Common myeloid progenitor, CD34-positive (primary cell): ENCODE measurements around the gene CNIH4.
A peak's percentile ranks its signal among the peaks of the same experiment; 100 is the strongest.

Experiments used
- CTCF ChIA-PET: fragments of 350-600 bp; sonication (Branson Sonifier 250); formaldehyde crosslinking; loops from one replicate; lab custom pipeline; 2021; ENCODE audit warnings: antibody characterized with exemption; lab: Charles Lee
- POLR2A ChIA-PET: fragments of 350-600 bp; sonication (Branson Sonifier 250); formaldehyde crosslinking; loops from one replicate; lab custom pipeline; 2021; ENCODE audit warnings: antibody characterized with exemption; lab: Charles Lee
- DNase-seq, 3 donors: peaks; one replicate each; pipeline versions ENCODE4 v3.0.0 to v3.0.0-alpha.2; 2013
- H3K27ac ChIP-seq, 2 experiments: 1 replicate in 1 of 2; 2 replicates in 1 of 2; pipeline ENCODE4 v1.7.0; 2013; ENCODE audit warnings: inconsistent platforms in 2 of 2, low read length in 2 of 2, mild to moderate bottlenecking in 2 of 2, low read depth in 1 of 2, moderate library complexity in 1 of 2; ENCODE audit not compliant: severe bottlenecking in 2 of 2, insufficient read depth in 1 of 2, poor library complexity in 1 of 2
- H3K27me3 ChIP-seq, 5 experiments: replicated peaks in 2 of 5; 1 replicate in 3 of 5; 2 replicates in 2 of 5; pipeline versions ENCODE4 v1.6.1 to v1.7.0; 2013; ENCODE audit warnings: low read length in 4 of 5, mild to moderate bottlenecking in 2 of 5, moderate library complexity in 2 of 5, inconsistent platforms in 1 of 5; ENCODE audit not compliant: insufficient read depth in 5 of 5, control insufficient read depth in 4 of 5
- H3K36me3 ChIP-seq, 4 experiments: 1 replicate in 2 of 4; 2 replicates in 2 of 4; pipeline versions ENCODE4 v1.6.1 to v1.7.0; 2013; ENCODE audit warnings: low read length in 3 of 4, control low read depth in 1 of 4, mild to moderate bottlenecking in 1 of 4; ENCODE audit not compliant: control insufficient read depth in 4 of 4, insufficient read depth in 4 of 4
- H3K4me1 ChIP-seq, 4 experiments: 1 replicate in 3 of 4; 2 replicates in 1 of 4; pipeline versions ENCODE4 v1.6.1 to v1.7.1; 2013; ENCODE audit warnings: low read length in 3 of 4, mild to moderate bottlenecking in 3 of 4, control low read depth in 1 of 4, inconsistent platforms in 1 of 4, moderate library complexity in 1 of 4; ENCODE audit not compliant: control insufficient read depth in 4 of 4, insufficient read depth in 4 of 4; ENCODE audit errors: control extremely low read depth in 1 of 4
- H3K4me3 ChIP-seq, 7 experiments: 1 replicate in 4 of 7; 2 replicates in 3 of 7; pipeline versions ENCODE4 v1.5.1 to v1.7.0; 2013; ENCODE audit warnings: mild to moderate bottlenecking in 7 of 7, low read length in 6 of 7, moderate library complexity in 6 of 7, inconsistent platforms in 2 of 7, low read depth in 2 of 7, control low read depth in 1 of 7; ENCODE audit not compliant: insufficient read depth in 4 of 7, control insufficient read depth in 1 of 7; ENCODE audit errors: extremely low read depth in 1 of 7
- H3K9me3 ChIP-seq, 5 experiments: 1 replicate in 4 of 5; 2 replicates in 1 of 5; pipeline versions ENCODE4 v1.6.1 to v1.7.1; 2013; ENCODE audit warnings: low read length in 4 of 5, mild to moderate bottlenecking in 2 of 5, inconsistent platforms in 1 of 5, low read depth in 1 of 5, moderate library complexity in 1 of 5; ENCODE audit not compliant: control insufficient read depth in 4 of 5, insufficient read depth in 2 of 5; ENCODE audit errors: control extremely low read depth in 1 of 5
- WGBS: methylation state at CpG from one replicate; pipeline ENCODE4 v1.1.5; 2013; ENCODE audit not compliant: insufficient coverage; 5-methylcytosine and 5-hydroxymethylcytosine counted together

Gene CNIH4

DNA sequence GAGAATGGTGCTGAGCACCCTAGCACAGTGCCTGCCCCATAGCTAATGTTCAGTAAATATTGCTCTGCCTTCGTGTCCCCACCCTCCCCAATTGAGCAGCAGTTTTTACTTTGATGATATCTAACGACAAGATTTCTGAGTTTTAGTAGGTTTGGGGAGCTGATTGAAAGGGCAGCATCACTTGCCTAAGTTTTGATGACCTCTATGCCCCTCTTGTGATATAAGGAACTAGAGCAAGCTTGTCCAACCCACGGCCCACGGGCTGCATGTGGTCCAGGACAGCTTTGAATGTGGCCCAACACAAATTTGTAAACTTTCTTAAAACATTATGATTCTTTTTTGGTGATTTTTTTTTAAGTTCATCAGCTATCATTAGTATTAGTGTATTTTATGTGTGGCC, 1.6 kb downstream of the CNIH4 start:
- Histone ChIP-seq H3K4me1 (peaks cover 6 to 16% (median 11%) of the 10 kb centered on the region in 4 experiments), H3K27ac (no peak overlapping the region), H3K9me3 (no peaks in the 10 kb centered on the region), H3K4me3 (peak overlapping the region in 3 of 7 experiments; percentile 80 to 95 (median 92)), H3K36me3 (peaks cover 0 to 7% (median 0%) of the 10 kb centered on the region in 4 experiments), H3K27me3 (no peaks in the 10 kb centered on the region)
- ChIA-PET CTCF (interaction anchor here (0.6 to 2.4 kb wide), 3 partner anchors 18 to 1767 kb away, joined by 3 to 7 read pairs (median 3); no protein-coding TSS in a partner anchor), POLR2A (interaction anchor here (0.9 kb wide), 1 partner anchor 11 kb away, joined by 3 read pairs; no protein-coding TSS in a partner anchor)
- no peak for DNase-seq
- 94% methylated on average over 2 of the region's 4 CpGs for WGBS

DNA sequence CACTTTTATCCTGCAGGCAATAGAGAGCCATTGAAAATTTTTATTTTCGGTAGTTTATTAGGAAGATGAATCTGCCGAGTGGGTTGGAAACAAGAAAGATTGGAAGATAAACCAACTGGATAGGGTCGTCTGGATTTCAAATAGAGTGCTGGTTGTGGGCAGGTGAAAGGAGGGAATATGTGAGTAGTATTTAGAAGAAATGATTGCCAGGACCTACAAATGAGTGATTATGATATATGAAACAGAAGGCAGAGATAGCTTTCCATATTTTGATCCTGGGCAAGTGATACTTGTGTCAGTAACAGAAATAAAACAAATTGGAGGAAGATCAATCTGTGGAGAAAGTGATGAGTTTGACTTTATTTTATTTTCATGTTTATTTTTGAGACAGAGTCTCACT, 2.5 kb downstream of the CNIH4 start:
- ChIA-PET CTCF (interaction anchor here (2.4 kb wide), 1 partner anchor 17 kb away, joined by 7 read pairs; no protein-coding TSS in a partner anchor), POLR2A (no interaction called here)
- Histone ChIP-seq H3K4me3 (no peak overlapping the region), H3K9me3 (no peaks in the 10 kb centered on the region), H3K4me1 (peaks cover 6 to 16% (median 11%) of the 10 kb centered on the region in 4 experiments), H3K27me3 (no peaks in the 10 kb centered on the region), H3K27ac (no peak overlapping the region), H3K36me3 (peaks cover 0 to 10% (median 3%) of the 10 kb centered on the region in 4 experiments)
- 92% methylated on average over 3 of the region's 3 CpGs for WGBS
- DNase-seq, result no peak

DNA sequence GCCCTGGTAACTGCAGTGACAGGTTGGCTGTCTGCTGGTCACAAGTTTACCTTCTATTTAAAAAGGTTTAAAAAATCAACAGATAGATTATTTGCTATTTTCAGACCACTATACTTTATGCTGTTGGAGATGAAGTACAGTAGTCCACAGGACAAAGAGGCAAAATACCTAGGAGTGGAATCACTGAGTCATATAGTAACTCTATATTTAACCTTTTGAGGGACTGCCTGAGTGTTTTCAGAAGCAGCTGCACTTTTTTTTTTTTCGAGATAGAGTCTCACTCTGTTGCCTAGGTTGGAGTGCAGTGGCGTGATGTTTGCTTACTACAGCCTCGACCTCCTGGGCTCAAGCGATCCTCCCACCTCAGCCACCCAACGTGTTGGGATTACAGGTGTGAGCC, 11.7 kb downstream of the CNIH4 start:
- no peak overlapping the region for H3K27ac ChIP-seq
- peaks cover 0 to 10% (median 0%) of the 10 kb centered on the region in 5 experiments for H3K27me3 ChIP-seq
- 95% methylated on average over 4 of the region's 5 CpGs for WGBS
- DNase-seq, result no peak
- H3K4me3 ChIP-seq, result no peak overlapping the region
- peaks cover 7 to 58% (median 27%) of the 10 kb centered on the region in 4 experiments for H3K36me3 ChIP-seq
- H3K9me3 ChIP-seq, result no peaks in the 10 kb centered on the region
- POLR2A ChIA-PET, result interaction anchor here (1.3 kb wide), 1 partner anchor 11 kb away, joined by 3 read pairs; no protein-coding TSS in a partner anchor
- no peaks in the 10 kb centered on the region for H3K4me1 ChIP-seq
- CTCF ChIA-PET, result interaction anchor here (1.1 kb wide), 1 partner anchor 22 kb away, joined by 3 read pairs; no protein-coding TSS in a partner anchor

DNA sequence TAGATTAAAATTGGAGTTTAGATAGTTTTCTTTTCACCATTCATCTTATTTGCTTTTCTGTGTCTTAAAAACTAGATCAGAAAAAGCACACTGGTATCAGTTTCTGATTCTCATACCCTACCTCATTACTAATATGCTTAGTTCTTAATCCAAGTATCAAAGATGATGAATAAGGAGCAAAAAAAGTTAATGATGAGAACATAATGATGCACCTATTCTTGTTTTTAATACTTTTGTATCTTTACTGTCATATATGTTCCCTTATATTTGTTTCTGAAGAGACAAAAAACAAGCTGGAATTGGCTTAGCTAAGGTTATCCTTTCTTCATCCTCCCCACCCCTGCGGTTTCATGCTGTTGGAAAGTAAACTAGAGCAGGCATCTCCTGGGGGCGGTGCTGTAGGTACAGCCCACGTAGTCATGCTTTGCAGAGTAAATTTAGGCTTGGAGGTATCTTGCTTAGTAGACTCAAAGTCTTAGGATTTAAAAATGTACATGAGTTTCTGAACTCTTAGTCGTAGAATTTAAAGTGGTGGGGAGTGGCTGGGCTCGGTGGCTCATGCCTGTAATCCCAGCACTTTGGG, 16.4 kb downstream of the CNIH4 start:
- Histone ChIP-seq H3K27me3 (peaks cover 0 to 44% (median 13%) of the 10 kb centered on the region in 5 experiments), H3K36me3 (peaks cover 25 to 87% (median 40%) of the 10 kb centered on the region in 4 experiments), H3K4me1 (peaks cover 0 to 6% (median 0%) of the 10 kb centered on the region in 4 experiments), H3K4me3 (no peak overlapping the region), H3K9me3 (no peaks in the 10 kb centered on the region), H3K27ac (no peak overlapping the region)
- WGBS, result 100% methylated on average over 4 of the region's 5 CpGs
- ChIA-PET CTCF (no interaction called here), POLR2A (no interaction called here)
- no peak for DNase-seq

DNA sequence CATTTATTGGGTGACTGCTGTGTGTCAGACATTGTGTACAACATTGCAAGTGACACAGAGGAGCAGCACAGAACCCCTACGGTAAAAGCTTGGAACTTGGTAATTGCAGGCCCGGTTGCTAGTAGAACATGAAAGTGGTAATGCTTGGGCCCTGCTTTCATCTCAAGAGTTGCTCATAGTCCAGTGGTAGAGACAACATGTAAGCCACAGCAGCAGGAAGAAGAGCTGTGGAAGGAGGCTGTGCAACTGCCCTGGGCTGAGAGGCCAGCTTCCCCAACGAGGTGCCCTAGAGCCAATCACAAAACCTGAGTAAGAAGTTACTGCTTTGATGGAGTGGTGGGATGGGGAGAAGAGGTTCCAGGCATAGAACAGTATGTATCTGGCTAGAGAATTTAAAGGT, 18.4 kb downstream of the CNIH4 start:
- DNase-seq, result no peak
- Histone ChIP-seq H3K27me3 (peaks cover 0 to 49% (median 13%) of the 10 kb centered on the region in 5 experiments), H3K4me1 (peaks cover 3 to 20% (median 11%) of the 10 kb centered on the region in 4 experiments), H3K4me3 (no peak overlapping the region), H3K27ac (no peak overlapping the region), H3K36me3 (peaks cover 22 to 71% (median 36%) of the 10 kb centered on the region in 4 experiments), H3K9me3 (no peaks in the 10 kb centered on the region)
- POLR2A ChIA-PET, result no interaction called here
- WGBS, result 98% methylated on average over 3 of the region's 3 CpGs
- CTCF ChIA-PET, result interaction anchor here (1.0 to 1.2 kb wide), 4 partner anchors 9 to 82 kb away, joined by 3 to 4 read pairs (median 3); no protein-coding TSS in a partner anchor

DNA sequence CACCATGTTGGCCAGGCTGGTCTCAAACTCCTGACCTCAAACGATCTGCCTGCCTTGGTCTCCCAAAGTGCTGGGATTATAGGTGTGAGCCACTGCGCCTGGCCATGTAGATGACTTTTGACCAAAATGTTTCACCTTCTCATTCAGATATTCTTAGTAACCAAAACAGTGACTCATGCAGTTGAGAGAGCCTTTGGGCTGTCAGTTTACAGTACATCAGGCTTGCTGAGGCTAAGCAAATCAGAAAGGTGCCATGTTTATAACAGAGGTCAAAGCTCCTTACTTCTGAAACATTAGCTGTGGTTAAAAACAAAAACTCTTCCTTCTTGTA, 21.0 kb downstream of the CNIH4 start:
- ChIA-PET CTCF (interaction anchor here (0.8 to 1.9 kb wide), 3 partner anchors 12 to 48 kb away, joined by 3 to 7 read pairs (median 3); partner anchors contain the start of gene NVL), POLR2A (no interaction called here)
- peak in 1 of 3 donors; percentile 15 for DNase-seq
- H3K4me3 ChIP-seq, result no peak overlapping the region
- 100% methylated on average over 1 of the region's 2 CpGs for WGBS
- H3K36me3 ChIP-seq, result peaks cover 20 to 49% (median 25%) of the 10 kb centered on the region in 4 experiments
- peaks cover 11 to 31% (median 18%) of the 10 kb centered on the region in 4 experiments for H3K4me1 ChIP-seq
- H3K9me3 ChIP-seq, result no peaks in the 10 kb centered on the region
- H3K27ac ChIP-seq, result no peak overlapping the region
- H3K27me3 ChIP-seq, result peaks cover 0 to 61% (median 20%) of the 10 kb centered on the region in 5 experiments
